ENCODE results near the gene IGFLR1.

- TF ChIP-seq CTCF (conservative IDR thresholded peaks at IDR 0.05; ENCODE audit: low read depth, low read length) (no peak), EZH2 (IDR thresholded peaks at IDR 0.05; ENCODE audit: borderline replicate concordance, low read depth, low read length, poor library complexity, severe bottlenecking) (no peak)
These were observed 28.3 kb downstream of the IGFLR1 start for GRCh38 chr19:35713904-35714495.
